Panc1 (cell line): Measurements from ENCODE around the gene NEIL1.
"Not testable (repeated sequence)": the region's sequence is repeated elsewhere in the genome, so short reads cannot be mapped to it uniquely, and the experiment has no call there.

Experiments used
- POLR2AphosphoS5 ChIP-seq: IDR thresholded peaks from 2 replicates; pipeline ENCODE4 v1.6.1; 2012; ENCODE audit warnings: mild to moderate bottlenecking, low read depth, low read length, moderate library complexity
- SIN3A ChIP-seq: IDR thresholded peaks from 2 replicates; pipeline ENCODE4 v1.6.1; 2012; ENCODE audit warnings: low read depth, mild to moderate bottlenecking, low read length, moderate library complexity, borderline replicate concordance; ENCODE audit not compliant: insufficient read depth
- TF ChIP-seq, protein P1 (sequence below): fragments of 450-650 bp; IDR thresholded peaks from 2 replicates; pipeline ENCODE4 v1.5.1; 2017; ENCODE audit warnings: mild to moderate bottlenecking
- TF ChIP-seq, protein P2 (sequence below), 2 experiments: IDR thresholded peaks; 2 replicates each; pipeline ENCODE4 v1.6.1; 2011 to 2012; ENCODE audit warnings: low read depth in 2 of 2, control low read depth in 1 of 2, low read length in 1 of 2, mild to moderate bottlenecking in 1 of 2, moderate library complexity in 1 of 2; ENCODE audit not compliant: insufficient read depth in 1 of 2

DNA sequence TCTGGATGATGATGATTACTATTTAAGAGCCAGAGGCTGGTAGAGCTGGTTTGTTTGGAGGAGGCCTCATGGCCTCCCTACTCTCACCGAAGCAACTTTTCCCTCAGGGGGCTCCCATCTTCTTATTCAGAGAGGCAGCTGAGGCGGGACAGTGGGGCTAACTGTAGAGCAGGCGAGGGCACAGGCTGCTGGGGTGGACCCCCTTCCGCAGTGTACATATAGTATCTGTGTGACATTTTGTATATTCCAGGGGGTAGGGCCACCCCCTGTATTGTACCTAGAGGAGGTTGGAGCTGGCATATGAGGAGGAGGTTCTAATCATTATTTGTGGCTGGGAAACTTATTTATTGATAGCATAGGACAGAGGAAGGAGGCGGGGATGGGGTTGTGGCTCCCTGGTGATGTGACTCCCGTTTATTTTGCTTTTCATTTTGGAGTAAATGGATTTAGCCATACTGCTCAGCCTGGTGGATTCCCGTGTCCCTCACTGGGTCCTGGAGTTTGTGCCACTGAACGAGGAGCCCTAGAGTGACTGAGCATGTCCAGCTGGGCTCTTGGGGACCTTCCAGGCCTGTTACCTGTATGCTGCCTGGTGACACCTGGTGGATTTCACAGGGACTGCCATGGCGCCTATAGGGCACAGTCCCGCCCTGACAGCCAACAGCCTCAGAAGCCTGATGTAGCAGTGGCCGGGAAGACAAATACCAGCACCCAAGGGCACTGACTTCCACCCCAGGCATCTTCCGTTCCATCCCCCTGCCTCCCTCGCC lies 48.1 kb upstream of the NEIL1 start:
- TF ChIP-seq, protein P1, sequence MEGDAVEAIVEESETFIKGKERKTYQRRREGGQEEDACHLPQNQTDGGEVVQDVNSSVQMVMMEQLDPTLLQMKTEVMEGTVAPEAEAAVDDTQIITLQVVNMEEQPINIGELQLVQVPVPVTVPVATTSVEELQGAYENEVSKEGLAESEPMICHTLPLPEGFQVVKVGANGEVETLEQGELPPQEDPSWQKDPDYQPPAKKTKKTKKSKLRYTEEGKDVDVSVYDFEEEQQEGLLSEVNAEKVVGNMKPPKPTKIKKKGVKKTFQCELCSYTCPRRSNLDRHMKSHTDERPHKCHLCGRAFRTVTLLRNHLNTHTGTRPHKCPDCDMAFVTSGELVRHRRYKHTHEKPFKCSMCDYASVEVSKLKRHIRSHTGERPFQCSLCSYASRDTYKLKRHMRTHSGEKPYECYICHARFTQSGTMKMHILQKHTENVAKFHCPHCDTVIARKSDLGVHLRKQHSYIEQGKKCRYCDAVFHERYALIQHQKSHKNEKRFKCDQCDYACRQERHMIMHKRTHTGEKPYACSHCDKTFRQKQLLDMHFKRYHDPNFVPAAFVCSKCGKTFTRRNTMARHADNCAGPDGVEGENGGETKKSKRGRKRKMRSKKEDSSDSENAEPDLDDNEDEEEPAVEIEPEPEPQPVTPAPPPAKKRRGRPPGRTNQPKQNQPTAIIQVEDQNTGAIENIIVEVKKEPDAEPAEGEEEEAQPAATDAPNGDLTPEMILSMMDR, result not testable (repeated sequence)
- TF ChIP-seq SIN3A, POLR2AphosphoS5: not testable (repeated sequence)
- TF ChIP-seq, protein P2, sequence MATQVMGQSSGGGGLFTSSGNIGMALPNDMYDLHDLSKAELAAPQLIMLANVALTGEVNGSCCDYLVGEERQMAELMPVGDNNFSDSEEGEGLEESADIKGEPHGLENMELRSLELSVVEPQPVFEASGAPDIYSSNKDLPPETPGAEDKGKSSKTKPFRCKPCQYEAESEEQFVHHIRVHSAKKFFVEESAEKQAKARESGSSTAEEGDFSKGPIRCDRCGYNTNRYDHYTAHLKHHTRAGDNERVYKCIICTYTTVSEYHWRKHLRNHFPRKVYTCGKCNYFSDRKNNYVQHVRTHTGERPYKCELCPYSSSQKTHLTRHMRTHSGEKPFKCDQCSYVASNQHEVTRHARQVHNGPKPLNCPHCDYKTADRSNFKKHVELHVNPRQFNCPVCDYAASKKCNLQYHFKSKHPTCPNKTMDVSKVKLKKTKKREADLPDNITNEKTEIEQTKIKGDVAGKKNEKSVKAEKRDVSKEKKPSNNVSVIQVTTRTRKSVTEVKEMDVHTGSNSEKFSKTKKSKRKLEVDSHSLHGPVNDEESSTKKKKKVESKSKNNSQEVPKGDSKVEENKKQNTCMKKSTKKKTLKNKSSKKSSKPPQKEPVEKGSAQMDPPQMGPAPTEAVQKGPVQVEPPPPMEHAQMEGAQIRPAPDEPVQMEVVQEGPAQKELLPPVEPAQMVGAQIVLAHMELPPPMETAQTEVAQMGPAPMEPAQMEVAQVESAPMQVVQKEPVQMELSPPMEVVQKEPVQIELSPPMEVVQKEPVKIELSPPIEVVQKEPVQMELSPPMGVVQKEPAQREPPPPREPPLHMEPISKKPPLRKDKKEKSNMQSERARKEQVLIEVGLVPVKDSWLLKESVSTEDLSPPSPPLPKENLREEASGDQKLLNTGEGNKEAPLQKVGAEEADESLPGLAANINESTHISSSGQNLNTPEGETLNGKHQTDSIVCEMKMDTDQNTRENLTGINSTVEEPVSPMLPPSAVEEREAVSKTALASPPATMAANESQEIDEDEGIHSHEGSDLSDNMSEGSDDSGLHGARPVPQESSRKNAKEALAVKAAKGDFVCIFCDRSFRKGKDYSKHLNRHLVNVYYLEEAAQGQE (IDR thresholded peaks at IDR 0.05; ENCODE audit: insufficient read depth in 1 of 2, low read depth in 2 of 2, low read length in 1 of 2), result not testable (repeated sequence)
